Spleen (tissue), 7 donors: Measurements from ENCODE around the gene TMBIM1.

Experiments
- CTCF ChIP-seq, 11 experiments: fragments of 200-600 bp in 7 of 11; fragments of 450-650 bp in 4 of 11; sonication (generic) in 4 of 11; IDR thresholded peaks in 8 of 11; conservative IDR thresholded peaks in 3 of 11; 1 replicate in 7 of 11; 2 replicates in 4 of 11; pipeline versions ENCODE4 v1.4.0 to v1.8.0; 2016 to 2021; ENCODE audit warnings: antibody characterized with exemption in 11 of 11, inconsistent platforms in 4 of 11, mild to moderate bottlenecking in 1 of 11
- POLR2A ChIP-seq, 3 donors: fragments of 450-650 bp; IDR thresholded peaks; one replicate each; pipeline ENCODE4 v1.5.1; 2017; ENCODE audit warnings: antibody characterized with exemption in 3 of 3, mild to moderate bottlenecking in 1 of 3
- POLR2AphosphoS5 ChIP-seq, 3 donors: sonication (generic); formaldehyde crosslinking; IDR thresholded peaks; one replicate each; pipeline ENCODE4 v1.5.1; 2017; ENCODE audit warnings: antibody characterized with exemption in 3 of 3
- donor health status: DM: no; HTN: no; CAD: no; lungs with moderate emphysema.
- donor health status: DM: no; HTN: no; CAD: no.
- donor health status: DM: no; HTN: no; CAD: no.

DNA sequence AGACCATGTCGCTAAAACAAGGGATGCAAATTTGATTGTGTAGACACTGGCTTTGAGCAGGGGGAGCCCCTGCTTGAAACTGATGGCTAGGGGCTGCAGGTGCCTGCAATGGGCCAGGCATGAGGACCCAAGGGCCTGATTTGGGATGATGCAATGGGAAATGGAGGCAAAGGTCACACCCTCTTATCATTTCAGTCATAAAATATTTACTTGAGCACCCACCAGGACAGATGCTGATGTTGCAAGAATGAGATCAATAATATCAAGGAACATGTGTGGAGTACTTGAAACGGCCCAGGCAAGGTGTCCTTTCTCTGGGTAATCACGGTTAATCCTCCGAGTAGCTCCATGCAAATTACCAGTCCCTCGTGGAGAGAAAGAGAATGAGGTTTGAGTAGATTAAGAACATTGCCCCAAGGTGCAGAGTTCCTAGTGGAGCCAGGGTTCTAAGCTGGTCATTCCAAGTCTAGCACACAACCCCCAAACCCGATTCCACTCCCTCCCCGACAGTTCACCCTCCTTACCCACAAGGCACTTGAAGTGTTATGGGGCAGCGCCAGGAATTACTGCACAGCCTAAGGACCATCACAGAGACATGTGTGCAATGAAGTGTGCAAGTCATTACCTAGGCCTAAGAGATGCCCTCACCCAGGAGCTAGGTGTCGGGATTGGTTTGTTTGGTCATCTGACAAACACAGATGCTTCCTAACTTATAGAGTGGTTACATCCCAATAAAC is 14.0 kb upstream of the TMBIM1 start:
- no peak for TF ChIP-seq POLR2A (IDR thresholded peaks at IDR 0.05)
- no peak for TF ChIP-seq CTCF (IDR thresholded peaks at IDR 0.05 in 8 of 11, conservative IDR thresholded peaks at IDR 0.05 in 3 of 11)
- TF ChIP-seq POLR2AphosphoS5 (IDR thresholded peaks at IDR 0.05), result no peak
